HEK293 (cell line): ENCODE measurements around the gene CHRNA7.

Source experiments
- CTCF ChIA-PET: fragments of 350-600 bp; formaldehyde crosslinking; extraction: SDS; loops from one replicate; lab custom pipeline; 2021; ENCODE audit warnings: antibody characterized with exemption; lab: Yijun Ruan, JAX
- POLR2A ChIA-PET: fragments of 300-600 bp; formaldehyde crosslinking; extraction: SDS; loops from one replicate; lab custom pipeline; 2020; ENCODE audit warnings: antibody characterized with exemption, inconsistent platforms; lab: Yijun Ruan, JAX
- H3K27ac ChIP-seq: fragments of 200-500 bp; sonication (Bioruptor generic); 2 replicates; pipeline ENCODE4 v1.5.1; 2014; ENCODE audit warnings: low read depth, low read length, control low read depth, inconsistent platforms; ENCODE audit errors: extremely low read depth
- H3K36me3 ChIP-seq, 2 experiments: fragments of 200-500 bp in 1 of 2; sonication (Bioruptor generic) in 1 of 2; 1 replicate in 1 of 2; 2 replicates in 1 of 2; pipeline ENCODE4 v1.5.1; 2014 to 2017; ENCODE audit warnings: inconsistent platforms in 2 of 2, low read length in 2 of 2; ENCODE audit not compliant: control insufficient read depth in 2 of 2, insufficient read depth in 1 of 2
- H3K4me1 ChIP-seq: fragments of 200-500 bp; sonication (Bioruptor generic); 2 replicates; pipeline ENCODE4 v1.5.1; 2014; ENCODE audit warnings: mild to moderate bottlenecking, low read length, inconsistent platforms; ENCODE audit not compliant: control insufficient read depth, insufficient read depth
- H3K4me3 ChIP-seq: 2 replicates; pipeline ENCODE4 v1.5.1; 2011; ENCODE audit warnings: low read depth, mild to moderate bottlenecking, control low read depth, low read length, moderate library complexity
- H3K9me3 ChIP-seq: fragments of 200-500 bp; sonication (Bioruptor generic); 2 replicates; pipeline ENCODE4 v1.5.1; 2014; ENCODE audit warnings: low read depth, low read length, inconsistent platforms; ENCODE audit not compliant: control insufficient read depth, insufficient read depth
- HOXD13 ChIP-seq: sonication (generic); formaldehyde crosslinking; IDR thresholded peaks from 2 replicates; pipeline ENCODE4 v1.8.0; 2022; ENCODE audit warnings: missing genetic modification reagents, borderline replicate concordance
- KLF9 ChIP-seq: fragments of 450-650 bp; formaldehyde crosslinking; IDR thresholded peaks from 2 replicates; pipeline ENCODE4 v1.5.1; 2016; ENCODE audit warnings: missing biosample characterization, missing genetic modification characterization, low read depth
- SP7 ChIP-seq: fragments of 450-650 bp; formaldehyde crosslinking; IDR thresholded peaks from 2 replicates; pipeline ENCODE4 v1.5.1; 2016; ENCODE audit warnings: missing biosample characterization, missing genetic modification characterization
- ZBTB17 ChIP-seq: fragments of 450-650 bp; formaldehyde crosslinking; IDR thresholded peaks from 2 replicates; pipeline ENCODE4 v1.5.1; 2016; ENCODE audit warnings: missing biosample characterization, missing genetic modification characterization
- ZFHX2 ChIP-seq: fragments of 450-650 bp; formaldehyde crosslinking; conservative IDR thresholded peaks from 2 replicates; pipeline ENCODE4 v1.5.1; 2016; ENCODE audit warnings: missing biosample characterization, missing genetic modification characterization
- ZNF155 ChIP-seq: fragments of 450-650 bp; formaldehyde crosslinking; IDR thresholded peaks from 2 replicates; pipeline ENCODE4 v1.5.1; 2016; ENCODE audit warnings: missing biosample characterization, missing genetic modification characterization
- ZNF175 ChIP-seq: fragments of 450-650 bp; formaldehyde crosslinking; IDR thresholded peaks from 2 replicates; pipeline ENCODE4 v1.5.1; 2016; ENCODE audit warnings: missing biosample characterization, missing genetic modification characterization
- ZNF239 ChIP-seq: fragments of 450-650 bp; formaldehyde crosslinking; IDR thresholded peaks from 2 replicates; pipeline ENCODE4 v1.5.1; 2016; ENCODE audit warnings: missing biosample characterization, missing genetic modification characterization
- ZNF266 ChIP-seq: fragments of 450-650 bp; formaldehyde crosslinking; IDR thresholded peaks from 2 replicates; pipeline ENCODE4 v1.5.1; 2016; ENCODE audit warnings: missing biosample characterization, missing genetic modification characterization, low read depth
- ZNF274 ChIP-seq, 2 experiments: fragments of 200-500 bp in 1 of 2; fragments of 450-650 bp in 1 of 2; sonication (Bioruptor generic) in 1 of 2; formaldehyde crosslinking in 1 of 2; IDR thresholded peaks; 2 replicates each; pipeline versions ENCODE4 v1.5.1 to v1.6.1; 2014 to 2016; ENCODE audit warnings: borderline replicate concordance in 1 of 2, inconsistent platforms in 1 of 2, low read length in 1 of 2, missing biosample characterization in 1 of 2, missing genetic modification characterization in 1 of 2
- ZNF366 ChIP-seq: fragments of 450-650 bp; formaldehyde crosslinking; conservative IDR thresholded peaks from 2 replicates; pipeline ENCODE4 v1.5.1; 2016; ENCODE audit warnings: missing biosample characterization, missing genetic modification characterization
- ZNF433 ChIP-seq: fragments of 450-650 bp; formaldehyde crosslinking; IDR thresholded peaks from 2 replicates; pipeline ENCODE4 v1.5.1; 2016; ENCODE audit warnings: missing biosample characterization, missing genetic modification characterization, low read depth
- ZNF544 ChIP-seq: fragments of 450-650 bp; formaldehyde crosslinking; IDR thresholded peaks from 2 replicates; pipeline ENCODE4 v1.5.0; 2017; ENCODE audit warnings: missing biosample characterization, missing genetic modification characterization
- ZNF600 ChIP-seq: fragments of 450-650 bp; formaldehyde crosslinking; IDR thresholded peaks from 2 replicates; pipeline ENCODE4 v1.5.1; 2016; ENCODE audit warnings: missing biosample characterization, missing genetic modification characterization
- TF ChIP-seq, protein P1 (sequence below): fragments of 450-650 bp; formaldehyde crosslinking; conservative IDR thresholded peaks from 2 replicates; pipeline ENCODE4 v1.5.1; 2016; ENCODE audit warnings: low read depth, missing biosample characterization, missing genetic modification characterization
- TF ChIP-seq, protein P2 (sequence below): fragments of 450-650 bp; formaldehyde crosslinking; IDR thresholded peaks from 2 replicates; pipeline ENCODE4 v1.5.1; 2017; ENCODE audit warnings: missing biosample characterization, missing genetic modification characterization
- TF ChIP-seq, protein P3 (sequence below): fragments of 450-650 bp; formaldehyde crosslinking; IDR thresholded peaks from 2 replicates; pipeline ENCODE4 v1.5.1; 2017; ENCODE audit warnings: missing biosample characterization, missing genetic modification characterization

Gene CHRNA7

DNA sequence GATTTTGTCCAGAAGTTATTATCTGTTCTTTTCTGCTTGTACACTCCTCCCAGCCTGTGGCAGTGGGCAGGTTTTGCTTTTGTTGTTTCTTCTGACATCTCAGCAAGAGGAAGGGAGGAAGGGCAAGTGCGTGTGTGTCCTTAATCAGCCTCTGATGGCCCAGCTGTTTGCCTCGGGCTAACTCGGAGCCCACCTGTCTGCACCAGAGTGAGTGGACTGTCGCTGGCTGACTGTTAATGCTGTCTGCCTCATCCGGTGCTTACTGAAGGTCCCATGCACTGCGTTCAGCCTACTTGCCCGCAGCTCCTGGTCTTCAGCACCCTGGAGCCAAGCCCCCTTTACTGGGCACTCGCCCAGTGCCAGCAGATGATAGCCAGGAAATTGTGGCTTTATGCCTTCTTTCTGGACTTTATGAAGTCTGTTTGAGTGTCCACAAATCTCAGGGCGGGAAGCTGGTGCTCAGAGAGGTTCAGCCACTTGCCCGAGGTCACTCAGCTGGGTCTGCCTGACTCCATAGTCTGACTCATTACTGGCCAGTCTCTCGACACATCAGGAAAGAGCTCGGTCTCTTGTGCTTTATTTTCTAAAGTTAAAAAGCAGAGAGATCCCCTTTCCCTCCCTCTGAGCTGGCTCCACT is 89.5 kb downstream of the CHRNA7 start:
- H3K9me3 ChIP-seq = no peaks in the 10 kb centered on the region
- no peak overlapping the region for H3K4me3 ChIP-seq
- ChIA-PET POLR2A (no interaction called here), CTCF (no interaction called here)
- TF ChIP-seq, protein P1, sequence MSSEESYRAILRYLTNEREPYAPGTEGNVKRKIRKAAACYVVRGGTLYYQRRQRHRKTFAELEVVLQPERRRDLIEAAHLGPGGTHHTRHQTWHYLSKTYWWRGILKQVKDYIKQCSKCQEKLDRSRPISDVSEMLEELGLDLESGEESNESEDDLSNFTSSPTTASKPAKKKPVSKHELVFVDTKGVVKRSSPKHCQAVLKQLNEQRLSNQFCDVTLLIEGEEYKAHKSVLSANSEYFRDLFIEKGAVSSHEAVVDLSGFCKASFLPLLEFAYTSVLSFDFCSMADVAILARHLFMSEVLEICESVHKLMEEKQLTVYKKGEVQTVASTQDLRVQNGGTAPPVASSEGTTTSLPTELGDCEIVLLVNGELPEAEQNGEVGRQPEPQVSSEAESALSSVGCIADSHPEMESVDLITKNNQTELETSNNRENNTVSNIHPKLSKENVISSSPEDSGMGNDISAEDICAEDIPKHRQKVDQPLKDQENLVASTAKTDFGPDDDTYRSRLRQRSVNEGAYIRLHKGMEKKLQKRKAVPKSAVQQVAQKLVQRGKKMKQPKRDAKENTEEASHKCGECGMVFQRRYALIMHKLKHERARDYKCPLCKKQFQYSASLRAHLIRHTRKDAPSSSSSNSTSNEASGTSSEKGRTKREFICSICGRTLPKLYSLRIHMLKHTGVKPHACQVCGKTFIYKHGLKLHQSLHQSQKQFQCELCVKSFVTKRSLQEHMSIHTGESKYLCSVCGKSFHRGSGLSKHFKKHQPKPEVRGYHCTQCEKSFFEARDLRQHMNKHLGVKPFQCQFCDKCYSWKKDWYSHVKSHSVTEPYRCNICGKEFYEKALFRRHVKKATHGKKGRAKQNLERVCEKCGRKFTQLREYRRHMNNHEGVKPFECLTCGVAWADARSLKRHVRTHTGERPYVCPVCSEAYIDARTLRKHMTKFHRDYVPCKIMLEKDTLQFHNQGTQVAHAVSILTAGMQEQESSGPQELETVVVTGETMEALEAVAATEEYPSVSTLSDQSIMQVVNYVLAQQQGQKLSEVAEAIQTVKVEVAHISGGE (tag by site-specific recombination) = no peak
- no peak for TF ChIP-seq SP7 (tag by site-specific recombination)
- TF ChIP-seq, protein P2, sequence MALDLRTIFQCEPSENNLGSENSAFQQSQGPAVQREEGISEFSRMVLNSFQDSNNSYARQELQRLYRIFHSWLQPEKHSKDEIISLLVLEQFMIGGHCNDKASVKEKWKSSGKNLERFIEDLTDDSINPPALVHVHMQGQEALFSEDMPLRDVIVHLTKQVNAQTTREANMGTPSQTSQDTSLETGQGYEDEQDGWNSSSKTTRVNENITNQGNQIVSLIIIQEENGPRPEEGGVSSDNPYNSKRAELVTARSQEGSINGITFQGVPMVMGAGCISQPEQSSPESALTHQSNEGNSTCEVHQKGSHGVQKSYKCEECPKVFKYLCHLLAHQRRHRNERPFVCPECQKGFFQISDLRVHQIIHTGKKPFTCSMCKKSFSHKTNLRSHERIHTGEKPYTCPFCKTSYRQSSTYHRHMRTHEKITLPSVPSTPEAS (tag by site-specific recombination) = no peak
- TF ChIP-seq ZNF366 (tag by site-specific recombination) = no peak
- TF ChIP-seq ZNF600 = no peak
- no peak for TF ChIP-seq ZNF175 (tag by site-specific recombination)
- TF ChIP-seq ZNF239 (tag by site-specific recombination) = no peak
- no peak for TF ChIP-seq KLF9 (tag by site-specific recombination)
- TF ChIP-seq ZNF544 (tag by site-specific recombination) = no peak
- TF ChIP-seq ZNF433 (tag by site-specific recombination) = no peak
- H3K4me1 ChIP-seq = no peaks in the 10 kb centered on the region
- H3K27ac ChIP-seq = no peak overlapping the region
- H3K36me3 ChIP-seq = no peaks in the 10 kb centered on the region

DNA sequence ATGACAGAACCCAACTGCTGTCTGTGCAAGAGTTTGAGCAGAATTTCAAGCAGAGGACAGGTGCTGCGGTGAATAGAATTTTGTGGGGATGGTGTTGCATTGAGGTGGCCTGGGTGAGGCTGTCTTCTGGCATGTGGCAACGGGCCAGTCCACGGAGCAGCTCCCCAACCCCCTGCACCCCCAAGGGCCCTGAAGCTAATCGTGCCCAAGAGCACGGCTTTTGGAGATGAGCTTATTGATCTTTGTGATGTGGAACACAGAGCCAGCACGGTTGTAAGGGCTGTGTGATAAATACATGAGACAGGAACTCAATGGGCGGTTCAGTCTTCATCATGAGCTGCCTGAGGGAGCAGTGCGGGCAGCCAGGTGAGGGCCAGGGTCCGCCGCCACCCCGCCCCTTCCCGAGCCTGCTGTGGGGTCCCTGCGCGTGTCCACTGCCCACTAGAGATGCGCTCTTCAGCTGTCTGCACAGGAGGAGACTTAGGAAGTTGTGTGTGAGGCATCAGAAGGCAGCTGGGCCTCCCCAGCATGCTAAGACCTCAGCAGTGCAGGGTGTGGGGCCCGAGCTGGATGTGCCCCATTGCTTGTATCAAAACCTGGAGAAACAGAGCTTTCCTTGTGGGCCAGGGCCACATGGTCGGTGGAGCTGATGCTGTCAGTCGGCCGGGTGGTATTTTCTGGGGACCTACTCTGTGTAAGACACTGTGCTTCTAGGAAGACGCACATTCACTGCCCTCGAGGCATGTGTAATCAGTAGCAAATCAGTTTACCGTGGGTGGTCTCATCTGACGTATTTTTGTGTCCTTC is 90.5 kb downstream of the CHRNA7 start:
- Histone ChIP-seq H3K9me3 (no peaks in the 10 kb centered on the region), H3K4me1 (no peaks in the 10 kb centered on the region), H3K4me3 (no peak overlapping the region), H3K27ac (no peak overlapping the region), H3K36me3 (no peaks in the 10 kb centered on the region)
- CTCF ChIA-PET = no interaction called here
- TF ChIP-seq ZBTB17 (tag by site-specific recombination) = no peak
- TF ChIP-seq HOXD13 (CRISPR knock-in tag) = no peak
- no peak for TF ChIP-seq ZFHX2 (tag by site-specific recombination)
- TF ChIP-seq ZNF266 (tag by site-specific recombination) = no peak
- TF ChIP-seq, protein P3, sequence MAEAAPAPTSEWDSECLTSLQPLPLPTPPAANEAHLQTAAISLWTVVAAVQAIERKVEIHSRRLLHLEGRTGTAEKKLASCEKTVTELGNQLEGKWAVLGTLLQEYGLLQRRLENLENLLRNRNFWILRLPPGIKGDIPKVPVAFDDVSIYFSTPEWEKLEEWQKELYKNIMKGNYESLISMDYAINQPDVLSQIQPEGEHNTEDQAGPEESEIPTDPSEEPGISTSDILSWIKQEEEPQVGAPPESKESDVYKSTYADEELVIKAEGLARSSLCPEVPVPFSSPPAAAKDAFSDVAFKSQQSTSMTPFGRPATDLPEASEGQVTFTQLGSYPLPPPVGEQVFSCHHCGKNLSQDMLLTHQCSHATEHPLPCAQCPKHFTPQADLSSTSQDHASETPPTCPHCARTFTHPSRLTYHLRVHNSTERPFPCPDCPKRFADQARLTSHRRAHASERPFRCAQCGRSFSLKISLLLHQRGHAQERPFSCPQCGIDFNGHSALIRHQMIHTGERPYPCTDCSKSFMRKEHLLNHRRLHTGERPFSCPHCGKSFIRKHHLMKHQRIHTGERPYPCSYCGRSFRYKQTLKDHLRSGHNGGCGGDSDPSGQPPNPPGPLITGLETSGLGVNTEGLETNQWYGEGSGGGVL = no peak
- TF ChIP-seq ZNF155 = no peak
- TF ChIP-seq ZNF274 (IDR thresholded peaks at IDR 0.05; ENCODE audit: low read length) = no peak
- no peak for TF ChIP-seq ZNF274 (tag by site-specific recombination; IDR thresholded peaks at IDR 0.05; ENCODE audit: borderline replicate concordance)
- POLR2A ChIA-PET = no interaction called here
